B cell (primary cell): ENCODE data around the gene SLC13A4.

Experiments used
- EZH2 ChIP-seq: IDR thresholded peaks from 2 replicates; pipeline ENCODE4 v1.6.1; 2012; ENCODE audit warnings: borderline replicate concordance, low read depth, mild to moderate bottlenecking, moderate library complexity, low read length; ENCODE audit not compliant: insufficient read depth, poor library complexity, severe bottlenecking
- TF ChIP-seq, protein P1 (sequence below): fragments of 200-600 bp; IDR thresholded peaks from one replicate; pipeline ENCODE4 v1.8.0; 2022; ENCODE audit warnings: antibody characterized with exemption, mild to moderate bottlenecking

DNA sequence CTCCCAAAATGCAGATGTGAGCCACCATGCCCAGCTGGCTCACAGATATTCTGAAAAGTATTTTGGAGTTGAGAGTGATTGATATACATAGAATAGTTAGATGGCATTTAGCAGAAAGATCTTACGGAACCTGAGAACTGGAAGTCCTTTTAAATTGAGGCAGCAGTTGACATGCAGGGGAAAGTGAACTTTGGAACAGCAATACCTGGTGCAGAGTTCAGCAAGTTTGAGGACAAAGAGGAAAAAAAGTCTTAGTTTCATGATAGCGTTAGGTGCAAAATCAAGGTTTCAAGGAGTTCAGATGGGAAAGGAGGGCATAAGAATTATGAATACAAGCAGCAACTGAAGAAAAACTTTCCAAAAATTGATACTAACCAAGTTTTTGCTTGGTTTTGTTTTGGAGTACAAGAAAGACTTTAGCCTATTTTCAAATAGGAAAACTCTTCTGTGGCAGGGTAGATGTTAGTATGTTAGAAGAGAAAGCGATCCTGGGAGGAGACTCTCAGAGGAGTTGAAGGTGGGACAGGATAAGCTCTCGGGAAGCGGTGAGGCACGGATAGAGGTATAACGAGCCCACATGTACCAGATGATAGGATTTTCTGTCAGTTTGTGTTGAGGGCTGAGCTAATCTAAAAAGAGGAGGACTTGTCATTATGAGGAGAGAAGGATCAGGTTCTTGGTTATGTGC is 93.7 kb downstream of the SLC13A4 start:
- TF ChIP-seq, protein P1, sequence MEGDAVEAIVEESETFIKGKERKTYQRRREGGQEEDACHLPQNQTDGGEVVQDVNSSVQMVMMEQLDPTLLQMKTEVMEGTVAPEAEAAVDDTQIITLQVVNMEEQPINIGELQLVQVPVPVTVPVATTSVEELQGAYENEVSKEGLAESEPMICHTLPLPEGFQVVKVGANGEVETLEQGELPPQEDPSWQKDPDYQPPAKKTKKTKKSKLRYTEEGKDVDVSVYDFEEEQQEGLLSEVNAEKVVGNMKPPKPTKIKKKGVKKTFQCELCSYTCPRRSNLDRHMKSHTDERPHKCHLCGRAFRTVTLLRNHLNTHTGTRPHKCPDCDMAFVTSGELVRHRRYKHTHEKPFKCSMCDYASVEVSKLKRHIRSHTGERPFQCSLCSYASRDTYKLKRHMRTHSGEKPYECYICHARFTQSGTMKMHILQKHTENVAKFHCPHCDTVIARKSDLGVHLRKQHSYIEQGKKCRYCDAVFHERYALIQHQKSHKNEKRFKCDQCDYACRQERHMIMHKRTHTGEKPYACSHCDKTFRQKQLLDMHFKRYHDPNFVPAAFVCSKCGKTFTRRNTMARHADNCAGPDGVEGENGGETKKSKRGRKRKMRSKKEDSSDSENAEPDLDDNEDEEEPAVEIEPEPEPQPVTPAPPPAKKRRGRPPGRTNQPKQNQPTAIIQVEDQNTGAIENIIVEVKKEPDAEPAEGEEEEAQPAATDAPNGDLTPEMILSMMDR = no peak
- TF ChIP-seq EZH2 = no peak
